Esophagus muscularis mucosa (tissue), 4 donors: ENCODE data around the gene PURA. TPM values are rescaled to one million over a fixed set of nuclear protein-coding genes. Genes with fewer than 3 reads are reported as not detected.

Experiments
- DNase-seq: peaks from one replicate; pipeline ENCODE4 v3.0.0-alpha.2; 2017; ENCODE audit errors: extremely low spot score
- H3K27ac ChIP-seq, 4 donors: fragments of 200-600 bp; sonication (generic); replicated peaks in 1 of 4; 1 replicate in 3 of 4; 2 replicates in 1 of 4; pipeline ENCODE4 v1.5.1; 2016 to 2019; ENCODE audit warnings: mild to moderate bottlenecking in 1 of 4
- H3K27me3 ChIP-seq, 4 donors: fragments of 200-600 bp; sonication (generic); one replicate each; pipeline versions ENCODE4 v1.5.1 to v1.6.0; 2016 to 2019
- H3K36me3 ChIP-seq, 4 donors: fragments of 200-600 bp; sonication (generic); one replicate each; pipeline ENCODE4 v1.5.1; 2016 to 2019
- H3K4me1 ChIP-seq, 4 donors: fragments of 200-600 bp; sonication (generic); one replicate each; pipeline ENCODE4 v1.5.1; 2016 to 2019
- H3K4me3 ChIP-seq, 4 donors: fragments of 200-600 bp; sonication (generic); 1 replicate in 2 of 4; 2 replicates in 2 of 4; pipeline ENCODE4 v1.5.1; 2016 to 2019; ENCODE audit warnings: mild to moderate bottlenecking in 4 of 4, moderate library complexity in 1 of 4
- H3K9me3 ChIP-seq, 4 donors: fragments of 200-600 bp; sonication (generic); 1 replicate in 3 of 4; 2 replicates in 1 of 4; pipeline ENCODE4 v1.5.1; 2016 to 2019
- EP300 ChIP-seq: sonication (generic); formaldehyde crosslinking; IDR thresholded peaks from one replicate; pipeline ENCODE4 v1.6.1; 2017; ENCODE audit warnings: antibody characterized with exemption
- POLR2A ChIP-seq: fragments of 450-650 bp; IDR thresholded peaks from one replicate; pipeline ENCODE4 v1.6.1; 2017; ENCODE audit warnings: antibody characterized with exemption, moderate library complexity, mild to moderate bottlenecking, low read depth
- POLR2AphosphoS5 ChIP-seq, 2 donors: sonication (generic); formaldehyde crosslinking; IDR thresholded peaks; one replicate each; pipeline ENCODE4 v1.6.1; 2017; ENCODE audit warnings: antibody characterized with exemption in 2 of 2
- WGBS: methylation state at CpG from one replicate; pipeline ENCODE4 v1.1.5; 2018; 5-methylcytosine and 5-hydroxymethylcytosine counted together
- intact Hi-C: fragments of 100-400 bp; cut with DNase I; formaldehyde crosslinking; loops from one replicate; pipeline ENCODE4 v1.15.1; 2023
- total RNA-seq, 4 donors: library from RNA; depleted of rRNA; stranded (reverse); fragments of >200 nt; gene quantifications; one replicate each; pipeline versions ENCODE4 v1.1.0 to v1.2.1, GENCODE V29; 2016
- TF ChIP-seq, protein P1 (sequence below), 3 experiments: fragments of 200-600 bp in 2 of 3; fragments of 450-650 bp in 1 of 3; sonication (generic) in 2 of 3; IDR thresholded peaks; one replicate each; pipeline ENCODE4 v1.5.1; 2017 to 2019; ENCODE audit warnings: antibody characterized with exemption in 3 of 3, mild to moderate bottlenecking in 2 of 3, moderate library complexity in 1 of 3

Gene PURA
- total RNA-seq, 4 donors from 2014 or later = 31.8 to 46.5 (median 43.5) TPM

DNA sequence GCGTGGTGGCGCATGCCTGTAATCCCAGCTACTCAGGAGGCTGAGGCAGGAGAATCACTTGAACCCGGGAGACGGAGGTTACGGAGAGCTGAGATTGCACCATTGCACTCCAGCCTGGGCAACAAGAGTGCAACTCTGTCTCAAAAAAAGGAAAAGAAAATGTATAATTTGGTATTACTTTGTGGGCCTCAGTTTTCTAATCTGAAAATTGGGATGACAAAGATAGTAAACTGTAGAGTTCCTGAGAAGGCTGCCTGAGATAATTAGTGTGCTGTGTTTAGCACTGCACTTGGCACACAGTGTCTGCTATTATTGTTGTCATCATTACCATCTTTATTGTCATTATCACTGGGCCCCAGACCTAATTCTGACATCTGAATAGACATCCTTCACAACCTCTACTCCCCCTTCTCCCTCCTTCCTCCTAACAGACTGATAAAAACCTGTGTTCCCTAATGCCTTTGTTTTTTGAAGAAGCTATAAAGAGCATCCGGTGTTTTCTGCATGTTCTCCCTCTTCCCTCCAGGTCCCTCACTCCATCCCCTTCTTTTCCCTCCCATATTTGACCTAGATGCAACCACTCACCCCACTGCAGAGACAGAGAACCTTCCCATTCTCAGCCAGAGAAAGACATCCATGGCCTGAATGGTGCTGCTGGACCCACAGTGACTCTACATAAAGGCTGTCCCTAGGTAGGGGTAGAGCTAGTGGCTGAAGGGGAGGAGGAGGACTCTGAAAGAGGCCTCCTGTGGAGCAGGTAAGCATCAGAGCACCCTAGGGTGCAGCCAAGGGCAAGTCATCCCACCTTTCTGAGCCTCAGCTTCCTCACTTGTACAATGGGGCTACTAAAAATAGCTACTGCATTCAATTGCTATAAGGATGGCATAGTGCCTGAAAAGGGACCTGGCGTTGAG, 45.4 kb downstream of the PURA start:
- Histone ChIP-seq H3K9me3 (no peaks in the 10 kb centered on the region), H3K4me1 (peaks cover 11 to 18% (median 16%) of the 10 kb centered on the region in 4 donors), H3K27ac (no peak overlapping the region), H3K27me3 (no peaks in the 10 kb centered on the region), H3K4me3 (no peak overlapping the region), H3K36me3 (no peaks in the 10 kb centered on the region)
- TF ChIP-seq, protein P1, sequence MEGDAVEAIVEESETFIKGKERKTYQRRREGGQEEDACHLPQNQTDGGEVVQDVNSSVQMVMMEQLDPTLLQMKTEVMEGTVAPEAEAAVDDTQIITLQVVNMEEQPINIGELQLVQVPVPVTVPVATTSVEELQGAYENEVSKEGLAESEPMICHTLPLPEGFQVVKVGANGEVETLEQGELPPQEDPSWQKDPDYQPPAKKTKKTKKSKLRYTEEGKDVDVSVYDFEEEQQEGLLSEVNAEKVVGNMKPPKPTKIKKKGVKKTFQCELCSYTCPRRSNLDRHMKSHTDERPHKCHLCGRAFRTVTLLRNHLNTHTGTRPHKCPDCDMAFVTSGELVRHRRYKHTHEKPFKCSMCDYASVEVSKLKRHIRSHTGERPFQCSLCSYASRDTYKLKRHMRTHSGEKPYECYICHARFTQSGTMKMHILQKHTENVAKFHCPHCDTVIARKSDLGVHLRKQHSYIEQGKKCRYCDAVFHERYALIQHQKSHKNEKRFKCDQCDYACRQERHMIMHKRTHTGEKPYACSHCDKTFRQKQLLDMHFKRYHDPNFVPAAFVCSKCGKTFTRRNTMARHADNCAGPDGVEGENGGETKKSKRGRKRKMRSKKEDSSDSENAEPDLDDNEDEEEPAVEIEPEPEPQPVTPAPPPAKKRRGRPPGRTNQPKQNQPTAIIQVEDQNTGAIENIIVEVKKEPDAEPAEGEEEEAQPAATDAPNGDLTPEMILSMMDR (IDR thresholded peaks at IDR 0.05) = no peak
- TF ChIP-seq POLR2AphosphoS5 (IDR thresholded peaks at IDR 0.05) (no peak), EP300 (no peak), POLR2A (no peak)
- intact Hi-C loops = loop anchor here (10.0 kb wide), 1 partner anchor 374 kb away; no protein-coding TSS in a partner anchor
- DNase-seq = no peak
- WGBS = 76% methylated on average over 7 of the region's 7 CpGs

DNA sequence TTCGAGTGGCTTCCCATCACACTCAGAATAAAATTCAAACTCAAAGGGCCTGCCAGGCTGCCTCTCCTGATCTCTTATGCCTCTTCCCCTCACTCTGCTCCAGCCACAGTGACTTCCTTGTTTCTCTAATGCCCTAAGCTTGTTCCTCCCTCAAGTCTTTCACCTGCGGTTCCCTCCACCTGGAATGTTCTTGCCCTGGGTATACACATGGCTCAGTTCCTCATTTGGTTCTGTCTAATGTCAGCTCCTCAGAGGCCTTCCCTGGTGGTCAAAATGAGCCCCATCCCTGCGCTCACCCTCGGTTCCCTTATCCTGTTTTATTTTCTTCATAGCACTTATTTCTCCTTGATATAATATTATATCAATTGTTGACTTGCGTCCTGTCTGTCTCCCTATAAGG, 48.4 kb downstream of the PURA start:
- Histone ChIP-seq H3K27ac (no peak overlapping the region), H3K36me3 (peaks cover 0 to under 1% (median 0%) of the 10 kb centered on the region in 4 donors), H3K4me1 (peaks cover 4 to 7% (median 5%) of the 10 kb centered on the region in 4 donors), H3K4me3 (no peak overlapping the region), H3K27me3 (no peaks in the 10 kb centered on the region), H3K9me3 (no peaks in the 10 kb centered on the region)
- no peak for DNase-seq
- intact Hi-C loops = no loop called here
- 91% methylated on average over 5 of the region's 5 CpGs for WGBS
- no peak for TF ChIP-seq POLR2A
- TF ChIP-seq, protein P1 (IDR thresholded peaks at IDR 0.05) = no peak
- no peak for TF ChIP-seq EP300
- TF ChIP-seq POLR2AphosphoS5 (IDR thresholded peaks at IDR 0.05) = no peak

DNA sequence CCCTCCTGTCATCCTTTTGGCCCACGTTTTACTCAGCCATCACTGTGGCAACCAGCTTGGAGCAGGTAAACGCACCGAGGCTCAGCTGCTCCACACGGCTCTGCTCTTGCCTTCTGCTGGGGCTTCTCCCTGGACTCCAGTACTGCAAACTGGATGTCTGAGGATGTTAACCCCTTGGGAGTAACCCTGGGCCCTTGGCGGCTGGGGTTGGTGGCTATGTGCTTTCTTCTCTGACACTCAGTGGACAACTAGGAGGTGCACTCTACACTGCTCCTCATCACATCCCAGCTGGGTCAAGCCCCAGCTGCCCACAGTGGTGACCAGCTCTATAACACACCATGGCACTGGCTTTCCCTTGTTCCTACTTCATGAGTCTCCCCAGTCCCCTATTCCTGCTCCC, 48.9 kb downstream of the PURA start:
- DNase-seq = no peak
- intact Hi-C loops = no loop called here
- TF ChIP-seq, protein P1 (IDR thresholded peaks at IDR 0.05) = no peak
- TF ChIP-seq POLR2AphosphoS5 (IDR thresholded peaks at IDR 0.05) = no peak
- TF ChIP-seq EP300 = no peak
- no peak for TF ChIP-seq POLR2A
- WGBS = 74% methylated on average over 5 of the region's 5 CpGs
- Histone ChIP-seq H3K4me3 (no peak overlapping the region), H3K36me3 (peaks cover 0 to 6% (median 0%) of the 10 kb centered on the region in 4 donors), H3K9me3 (no peaks in the 10 kb centered on the region), H3K4me1 (peaks cover 0 to 4% (median 1%) of the 10 kb centered on the region in 4 donors), H3K27me3 (no peaks in the 10 kb centered on the region), H3K27ac (no peak overlapping the region)

DNA sequence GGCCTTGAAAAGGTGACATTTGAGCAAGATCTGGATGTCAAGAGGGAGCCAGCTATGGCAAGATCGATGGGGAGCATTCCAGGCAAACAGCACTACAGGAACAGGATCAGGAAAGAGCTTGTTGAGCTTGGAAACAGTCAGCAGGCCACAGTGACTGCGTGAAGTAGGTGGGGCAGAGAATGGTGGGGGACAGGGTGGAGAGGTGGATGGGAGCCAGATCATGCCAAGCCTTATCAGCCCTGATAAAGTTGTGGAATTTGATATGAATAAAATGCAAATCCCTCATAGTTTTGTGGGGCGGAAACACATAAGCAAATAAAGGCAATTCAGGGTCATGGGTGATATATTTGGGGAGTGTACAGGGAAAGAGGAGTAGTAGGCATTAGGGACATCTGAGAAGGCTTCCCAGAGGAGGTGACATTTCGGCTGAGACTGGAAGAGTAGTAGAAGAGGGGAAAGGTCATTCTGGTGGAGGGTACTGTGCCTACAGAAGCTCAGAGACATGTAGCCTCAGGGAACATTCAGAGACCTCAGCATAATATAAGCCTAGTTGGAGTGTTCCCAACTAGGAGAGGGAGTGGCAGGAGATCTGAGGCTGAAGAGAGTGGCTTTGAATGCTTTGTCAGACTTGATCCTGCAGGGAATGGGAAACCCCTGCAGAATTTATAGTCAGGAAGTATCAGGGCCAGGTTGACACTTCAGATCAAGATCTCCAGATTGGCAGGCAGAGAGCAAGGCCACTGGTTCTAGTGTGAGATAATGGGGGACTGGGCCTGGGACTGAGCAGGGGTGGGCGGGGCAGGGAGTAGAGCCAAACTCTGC, 51.4 kb downstream of the PURA start:
- no peak overlapping the region for H3K27ac ChIP-seq
- H3K4me1 ChIP-seq = peaks cover 0 to 4% (median 0%) of the 10 kb centered on the region in 4 donors
- H3K36me3 ChIP-seq = peaks cover 0 to 6% (median 0%) of the 10 kb centered on the region in 4 donors
- H3K4me3 ChIP-seq = no peak overlapping the region
- no peaks in the 10 kb centered on the region for H3K9me3 ChIP-seq
- intact Hi-C loops = no loop called here
- 89% methylated on average over 5 of the region's 5 CpGs for WGBS
- DNase-seq = no peak
- no peaks in the 10 kb centered on the region for H3K27me3 ChIP-seq
- TF ChIP-seq, protein P1 (IDR thresholded peaks at IDR 0.05) = no peak
- TF ChIP-seq POLR2A = no peak
- TF ChIP-seq EP300 = no peak
- no peak for TF ChIP-seq POLR2AphosphoS5 (IDR thresholded peaks at IDR 0.05)
